Stomach (tissue), 4 donors: ENCODE measurements around the gene ATP2A2.

ENCODE experiments used
- CTCF ChIP-seq, 7 experiments: fragments of 450-650 bp in 4 of 7; fragments of 200-600 bp in 3 of 7; sonication (generic) in 3 of 7; IDR thresholded peaks; one replicate each; pipeline ENCODE4 v1.5.1; 2016 to 2019; ENCODE audit warnings: antibody characterized with exemption in 7 of 7, control low read depth in 2 of 7, mild to moderate bottlenecking in 1 of 7
- EP300 ChIP-seq: sonication (generic); formaldehyde crosslinking; IDR thresholded peaks from one replicate; pipeline ENCODE4 v1.6.1; 2017; ENCODE audit warnings: antibody characterized with exemption
- POLR2A ChIP-seq, 4 donors: fragments of 450-650 bp; IDR thresholded peaks; one replicate each; pipeline ENCODE4 v1.6.1; 2016; ENCODE audit warnings: antibody characterized with exemption in 4 of 4, control low read depth in 2 of 4, mild to moderate bottlenecking in 1 of 4, moderate library complexity in 1 of 4

GRCh38 chr12:110343736-110344555 is 62.9 kb downstream of the ATP2A2 start:
- no peak for TF ChIP-seq POLR2A (IDR thresholded peaks at IDR 0.05)
- TF ChIP-seq CTCF (IDR thresholded peaks at IDR 0.05): no peak
- TF ChIP-seq EP300: no peak
